Stimulated activated naive CD8-positive, alpha-beta T cell treated with anti-CD3 and anti-CD28 coated beads, Interleukin-15, amount 100 ng/mL, for 72 hours (primary cell): ENCODE data around the gene DENND2C.
A peak's percentile ranks its signal among the peaks of the same experiment; 100 is the strongest.

ENCODE experiments used
- ATAC-seq: fragments of 150-1000 bp; cut with Tn5 transposase; 2 replicates; pipeline ENCODE4 v1.10.0; 2021; ENCODE audit warnings: mild to moderate bottlenecking, moderate library complexity
- DNase-seq, 2 donors: peaks; one replicate each; pipeline ENCODE4 v3.0.0; 2021 to 2022
- H3K27ac Mint-ChIP-seq, 2 donors: one replicate each; pipeline ENCODE4 v1.8.0; 2022; ENCODE audit warnings: mild to moderate bottlenecking in 2 of 2, mixed read lengths in 2 of 2, moderate library complexity in 2 of 2
- H3K27me3 Mint-ChIP-seq: one replicate; pipeline ENCODE4 v1.8.0; 2022; ENCODE audit warnings: mixed read lengths
- H3K4me1 Mint-ChIP-seq: one replicate; pipeline ENCODE4 v1.8.0; 2022; ENCODE audit warnings: mild to moderate bottlenecking, mixed read lengths
- H3K4me3 Mint-ChIP-seq, 2 donors: one replicate each; pipeline ENCODE4 v1.8.0; 2022; ENCODE audit warnings: mild to moderate bottlenecking in 2 of 2, mixed read lengths in 2 of 2, moderate library complexity in 1 of 2
- H3K9me3 Mint-ChIP-seq, 2 donors: one replicate each; pipeline ENCODE4 v1.8.0; 2022; ENCODE audit warnings: mixed read lengths in 2 of 2

Gene DENND2C

DNA sequence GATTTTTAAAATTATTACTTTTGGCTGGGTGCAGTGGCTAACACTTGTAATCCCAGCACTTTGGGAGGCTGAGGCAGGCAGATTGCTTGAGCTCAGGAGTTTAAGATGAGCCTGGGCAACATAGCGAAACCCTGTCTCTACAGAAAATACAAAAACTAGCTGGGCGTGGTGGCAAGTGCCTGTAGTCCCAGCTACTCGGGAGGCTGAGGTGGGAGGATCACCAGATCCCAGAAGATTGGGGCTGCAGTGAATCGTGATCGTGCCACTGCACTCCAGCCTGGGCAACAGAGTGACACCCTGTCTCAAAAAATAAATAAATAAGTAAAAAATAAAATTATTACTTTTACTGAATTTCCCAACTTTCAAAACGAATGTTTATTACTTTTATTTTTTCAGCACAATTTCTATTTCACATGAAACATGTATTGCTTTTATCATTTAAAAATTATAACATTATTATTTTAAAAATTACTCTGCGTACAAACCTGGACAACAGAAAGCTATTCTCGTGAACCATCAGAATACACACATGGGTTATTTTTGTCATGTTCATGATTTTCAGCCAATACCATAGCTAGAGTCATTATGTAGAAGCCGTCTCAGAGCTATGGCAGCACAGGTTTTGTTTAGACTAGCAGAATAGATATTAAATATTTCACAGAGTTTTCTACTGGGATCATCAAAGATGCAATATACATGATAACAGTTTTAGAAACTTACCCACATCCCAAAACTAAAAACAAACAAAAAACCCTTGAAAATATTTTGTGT, 24.9 kb upstream of the DENND2C start:
- Mint-ChIP-seq H3K9me3 (no peaks in the 10 kb centered on the region), H3K27ac (peak overlapping the region in 1 of 2 donors; percentile 40), H3K4me1 (no peaks in the 10 kb centered on the region), H3K4me3 (no peak overlapping the region), H3K27me3 (no peaks in the 10 kb centered on the region)
- DNase-seq: no peak
- no peak for ATAC-seq

DNA sequence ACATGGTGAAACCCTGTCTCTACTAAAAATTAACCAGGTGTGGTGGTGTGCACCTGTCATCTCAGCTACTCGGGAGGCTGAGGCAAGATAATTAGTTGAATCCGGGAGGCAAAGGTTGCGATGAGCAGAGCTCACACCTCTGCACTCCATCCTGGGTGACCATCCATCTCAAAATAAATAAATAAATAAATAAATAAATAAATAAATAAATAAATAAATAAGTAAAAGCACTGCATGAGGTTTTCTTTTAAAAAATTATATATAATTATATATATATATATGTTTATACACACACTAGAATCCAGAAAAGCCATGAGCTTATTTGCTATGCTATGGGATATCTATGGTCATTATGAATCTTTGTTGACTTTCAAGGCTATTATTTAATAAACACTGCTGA, 23.1 kb upstream of the DENND2C start:
- ATAC-seq (no peak), DNase-seq (no peak)
- no peaks in the 10 kb centered on the region for H3K4me1 Mint-ChIP-seq
- no peaks in the 10 kb centered on the region for H3K9me3 Mint-ChIP-seq
- H3K27ac Mint-ChIP-seq: no peak overlapping the region
- no peak overlapping the region for H3K4me3 Mint-ChIP-seq
- no peaks in the 10 kb centered on the region for H3K27me3 Mint-ChIP-seq

DNA sequence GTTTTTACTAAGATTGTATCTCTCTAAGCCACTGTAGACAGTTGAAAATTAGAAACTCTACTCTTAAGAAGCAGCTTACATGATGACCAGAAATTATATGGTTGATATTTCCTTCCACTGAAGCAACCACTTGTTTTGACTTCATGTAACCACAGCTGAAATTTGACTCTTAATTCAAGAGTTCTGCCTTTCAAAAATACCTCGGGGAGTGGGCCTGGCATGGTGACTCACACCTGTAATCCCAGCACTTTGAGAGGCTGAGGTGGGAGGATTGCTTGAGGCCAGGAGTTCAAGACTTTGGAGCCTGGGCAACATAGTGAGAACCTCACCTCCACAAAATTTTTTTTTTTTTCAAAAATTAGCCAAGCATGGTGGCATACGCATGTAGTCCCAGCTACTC, 21.2 kb upstream of the DENND2C start:
- H3K4me1 Mint-ChIP-seq: no peaks in the 10 kb centered on the region
- ATAC-seq (no peak), DNase-seq (no peak)
- peaks cover 18% of the 10 kb centered on the region for H3K27me3 Mint-ChIP-seq
- peak overlapping the region in 1 of 2 donors; percentile 21 for H3K27ac Mint-ChIP-seq
- H3K9me3 Mint-ChIP-seq: no peaks in the 10 kb centered on the region
- H3K4me3 Mint-ChIP-seq: no peak overlapping the region

DNA sequence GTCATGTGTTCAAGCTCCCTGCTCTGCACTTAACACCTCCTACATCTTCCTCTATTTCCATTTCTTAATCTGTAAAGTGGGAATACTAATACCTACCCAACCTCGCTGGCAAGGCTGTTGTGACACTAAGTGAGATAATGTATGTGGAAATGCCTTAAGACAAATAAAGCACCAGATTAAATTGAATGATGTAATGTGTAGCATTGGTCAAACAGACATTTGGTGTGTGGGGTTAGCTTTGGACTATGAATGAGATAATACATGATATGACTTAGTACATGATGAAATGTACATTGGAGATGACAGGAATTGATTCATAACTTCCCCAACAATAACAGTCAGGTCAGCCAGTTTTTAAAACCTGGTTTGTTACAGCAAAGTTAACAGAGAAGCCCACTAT, 20.3 kb upstream of the DENND2C start:
- no peak for DNase-seq
- no peaks in the 10 kb centered on the region for H3K4me1 Mint-ChIP-seq
- peaks cover 28% of the 10 kb centered on the region for H3K27me3 Mint-ChIP-seq
- ATAC-seq: no peak
- H3K9me3 Mint-ChIP-seq: no peaks in the 10 kb centered on the region
- H3K4me3 Mint-ChIP-seq: no peak overlapping the region
- no peak overlapping the region for H3K27ac Mint-ChIP-seq

DNA sequence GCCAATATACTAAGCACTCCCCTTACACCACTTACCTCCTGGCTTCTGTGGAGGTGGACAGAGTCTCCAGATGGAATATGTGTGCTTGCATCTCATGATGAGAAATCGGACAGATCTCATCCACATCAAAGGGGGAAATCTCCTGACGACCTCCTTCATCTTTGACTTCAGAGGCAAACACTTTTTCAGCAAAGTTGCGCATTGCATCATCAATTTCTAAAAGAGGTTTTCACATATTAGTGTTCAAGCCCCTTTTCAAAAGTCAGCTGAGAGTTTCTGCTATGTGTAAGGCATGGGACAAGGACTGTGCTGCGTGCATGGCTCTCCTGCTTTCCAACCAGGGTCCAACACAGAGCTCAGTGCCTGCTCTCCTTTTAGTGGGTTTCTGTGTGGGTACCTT, 18.7 kb upstream of the DENND2C start:
- Mint-ChIP-seq H3K9me3 (no peaks in the 10 kb centered on the region), H3K4me1 (no peaks in the 10 kb centered on the region), H3K27me3 (peaks cover 34% of the 10 kb centered on the region), H3K27ac (no peak overlapping the region), H3K4me3 (no peak overlapping the region)
- ATAC-seq (no peak), DNase-seq (no peak)

DNA sequence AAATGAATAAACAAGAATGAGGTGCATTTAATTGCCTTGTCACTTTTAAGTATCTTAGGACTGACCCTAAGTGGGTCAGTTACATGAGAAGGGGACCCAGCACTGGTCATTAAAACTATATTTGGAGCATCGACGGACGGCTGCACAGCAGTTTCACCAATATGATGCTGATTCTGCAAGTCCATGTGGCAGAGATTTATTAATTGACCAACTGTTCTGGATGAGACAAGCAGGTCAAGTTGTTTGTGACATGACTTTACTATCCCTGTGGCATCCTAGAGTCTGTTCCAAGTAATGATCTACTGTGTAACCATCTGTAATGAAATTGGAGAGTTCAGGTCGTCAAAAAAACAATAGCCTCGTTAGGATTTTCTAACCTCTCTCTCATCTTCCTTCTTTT, 16.0 kb upstream of the DENND2C start:
- Mint-ChIP-seq H3K27ac (no peak overlapping the region), H3K4me1 (no peaks in the 10 kb centered on the region), H3K9me3 (no peaks in the 10 kb centered on the region), H3K27me3 (peaks cover 47% of the 10 kb centered on the region), H3K4me3 (no peak overlapping the region)
- no peak for ATAC-seq
- no peak for DNase-seq

DNA sequence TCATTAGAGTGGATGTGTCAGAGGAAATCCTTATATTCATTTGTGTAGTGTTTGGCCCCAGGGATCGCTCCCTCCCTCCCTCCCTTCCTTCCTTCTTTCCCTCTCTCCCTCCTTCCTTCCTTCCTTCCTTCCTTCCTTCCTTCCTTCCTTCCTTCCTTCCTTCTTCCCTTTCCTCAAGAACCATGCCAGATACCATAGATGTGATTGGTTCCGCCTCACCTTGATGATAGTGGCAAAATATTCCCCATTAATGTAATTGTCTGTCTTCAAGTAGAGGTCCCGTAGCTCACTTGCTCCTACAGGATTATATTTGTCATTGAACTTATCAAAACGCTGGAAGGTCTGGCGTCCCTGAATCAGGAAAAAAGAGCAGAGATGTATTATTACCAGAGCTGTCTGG, 7.8 kb upstream of the DENND2C start:
- no peak for DNase-seq
- no peaks in the 10 kb centered on the region for H3K9me3 Mint-ChIP-seq
- no peaks in the 10 kb centered on the region for H3K4me1 Mint-ChIP-seq
- ATAC-seq: no peak
- H3K27me3 Mint-ChIP-seq: peaks cover 38% of the 10 kb centered on the region
- H3K27ac Mint-ChIP-seq: no peak overlapping the region
- no peak overlapping the region for H3K4me3 Mint-ChIP-seq

DNA sequence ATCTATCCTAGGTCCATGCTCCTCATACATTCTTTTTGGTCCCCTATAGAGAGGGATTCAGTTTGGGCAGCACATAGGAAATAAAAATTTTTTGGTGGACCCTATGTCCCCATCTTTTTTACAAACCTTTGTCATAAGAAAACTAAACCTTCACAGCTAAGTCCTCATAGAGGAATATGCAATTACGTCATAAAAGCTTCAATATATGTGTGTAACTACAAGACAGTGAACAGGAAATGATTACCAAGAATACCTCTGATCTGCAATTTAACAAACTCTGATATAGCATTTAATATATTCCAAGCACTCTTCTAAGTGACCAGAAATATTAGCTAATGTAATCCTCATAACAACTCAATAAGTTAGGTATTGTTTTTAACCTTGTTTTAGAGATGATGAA, 6.3 kb upstream of the DENND2C start:
- H3K27ac Mint-ChIP-seq: no peak overlapping the region
- peaks cover 33% of the 10 kb centered on the region for H3K27me3 Mint-ChIP-seq
- no peaks in the 10 kb centered on the region for H3K9me3 Mint-ChIP-seq
- no peak overlapping the region for H3K4me3 Mint-ChIP-seq
- DNase-seq (no peak), ATAC-seq (no peak)
- no peaks in the 10 kb centered on the region for H3K4me1 Mint-ChIP-seq

DNA sequence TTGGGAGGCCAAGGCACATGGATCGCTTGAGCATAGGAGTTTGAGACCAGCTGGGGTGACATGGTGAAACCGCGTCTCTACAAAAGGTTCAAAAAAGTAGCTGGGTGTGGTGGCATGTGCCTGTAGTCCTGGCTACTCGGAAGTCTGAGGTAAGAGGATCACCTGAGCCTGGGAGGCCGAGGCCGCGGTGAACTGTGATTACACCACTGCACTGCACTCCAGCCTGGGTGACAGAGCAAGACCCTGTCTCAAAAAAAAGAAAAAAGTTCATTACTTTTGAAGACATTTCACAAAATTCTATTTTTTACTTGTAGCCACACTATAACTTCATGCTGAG, 2.1 kb upstream of the DENND2C start:
- H3K9me3 Mint-ChIP-seq: no peaks in the 10 kb centered on the region
- DNase-seq (no peak), ATAC-seq (no peak)
- peaks cover 39% of the 10 kb centered on the region for H3K27me3 Mint-ChIP-seq
- no peak overlapping the region for H3K27ac Mint-ChIP-seq
- no peak overlapping the region for H3K4me3 Mint-ChIP-seq
- H3K4me1 Mint-ChIP-seq: peaks cover 9% of the 10 kb centered on the region

DNA sequence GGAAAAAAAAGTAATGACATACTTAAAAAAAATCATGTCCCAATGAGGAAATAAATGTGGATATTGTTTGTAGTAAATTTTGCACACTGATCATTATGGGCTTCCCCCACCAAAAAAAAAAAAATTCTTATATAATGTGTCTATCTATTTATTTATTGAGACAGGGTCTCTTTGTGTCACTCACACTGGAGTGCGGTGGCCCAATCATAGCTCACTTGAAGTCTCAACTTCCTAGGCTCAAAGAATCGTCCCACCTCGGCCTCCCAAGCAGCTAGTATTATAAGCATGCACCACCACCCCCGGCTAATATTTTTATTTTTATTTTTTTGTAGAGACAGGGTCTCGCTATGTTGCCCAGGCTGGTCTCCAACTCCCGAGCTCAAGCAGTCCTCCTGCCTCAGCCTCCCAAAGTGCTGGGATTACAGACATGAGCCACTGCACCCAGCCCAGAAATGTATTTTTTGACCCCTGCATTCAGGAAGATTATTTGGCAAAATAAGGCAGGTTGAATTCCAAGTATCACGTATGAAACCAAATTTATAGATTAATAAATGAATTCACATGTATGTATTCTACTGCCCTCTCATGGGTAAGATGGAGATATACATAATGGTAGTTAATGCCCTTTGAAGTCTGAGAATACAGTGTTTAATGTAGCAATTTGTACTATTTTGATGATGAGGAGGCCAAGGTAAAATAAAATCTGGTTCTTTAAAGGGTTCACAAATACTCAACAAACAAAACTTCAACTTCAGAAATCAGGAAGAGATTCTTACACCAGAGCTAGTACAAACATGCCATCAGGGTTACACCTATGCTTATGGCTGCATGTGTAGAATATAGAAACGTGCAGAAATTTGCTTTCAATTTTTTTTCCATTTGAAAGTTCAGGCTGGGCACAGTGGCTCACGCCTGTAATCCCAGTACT, 1.4 kb upstream of the DENND2C start:
- Mint-ChIP-seq H3K27me3 (peaks cover 39% of the 10 kb centered on the region), H3K9me3 (no peaks in the 10 kb centered on the region), H3K27ac (no peak overlapping the region), H3K4me1 (peaks cover 9% of the 10 kb centered on the region), H3K4me3 (no peak overlapping the region)
- ATAC-seq: no peak
- no peak for DNase-seq

DNA sequence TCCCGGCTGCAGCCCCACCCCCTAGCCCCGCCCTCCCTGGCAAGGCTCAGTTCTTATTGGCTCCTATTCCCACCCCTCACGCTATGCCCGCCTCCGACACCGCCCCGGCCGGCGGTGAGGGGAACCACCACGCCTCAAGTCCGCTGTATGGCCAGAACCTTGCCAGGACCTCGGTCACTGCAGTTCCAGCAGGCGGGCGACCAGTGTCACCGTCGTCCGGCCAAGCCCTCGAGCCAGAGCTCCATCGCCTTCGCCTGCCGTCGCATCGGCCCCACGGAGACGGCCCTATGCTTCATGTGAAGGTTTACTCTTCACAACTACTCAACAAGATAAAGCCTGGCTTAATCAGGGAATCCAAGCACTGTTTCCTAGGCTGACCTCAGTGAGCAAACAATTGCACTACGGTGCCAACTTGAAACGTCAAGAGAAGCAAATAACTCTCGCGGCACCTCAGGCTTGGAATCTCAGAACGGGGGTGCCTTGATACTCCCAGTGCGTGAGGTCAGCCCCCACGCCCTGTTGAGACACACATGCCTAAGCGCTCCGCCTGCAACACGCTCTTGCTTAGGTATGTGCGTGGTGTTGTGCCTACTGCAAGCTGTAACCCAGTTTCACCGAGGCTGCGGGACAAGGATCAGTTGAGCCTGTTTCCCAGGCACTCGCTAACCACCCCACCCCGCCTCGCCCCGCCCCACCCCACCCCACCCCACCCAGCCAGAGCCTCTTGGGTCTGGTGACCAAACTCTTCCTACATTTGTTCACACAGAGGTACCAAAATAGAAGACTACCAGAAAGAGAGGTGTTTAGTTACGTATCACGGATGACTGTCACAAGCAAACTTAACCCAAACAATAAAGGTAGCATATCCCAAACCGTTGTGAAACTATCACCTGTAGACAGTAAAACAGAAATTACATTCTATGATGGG, 498 bp upstream of the DENND2C start:
- H3K4me1 Mint-ChIP-seq: peaks cover 9% of the 10 kb centered on the region
- ATAC-seq: peak; percentile 97
- peak in 1 of 2 donors; percentile 81 for DNase-seq

DNA sequence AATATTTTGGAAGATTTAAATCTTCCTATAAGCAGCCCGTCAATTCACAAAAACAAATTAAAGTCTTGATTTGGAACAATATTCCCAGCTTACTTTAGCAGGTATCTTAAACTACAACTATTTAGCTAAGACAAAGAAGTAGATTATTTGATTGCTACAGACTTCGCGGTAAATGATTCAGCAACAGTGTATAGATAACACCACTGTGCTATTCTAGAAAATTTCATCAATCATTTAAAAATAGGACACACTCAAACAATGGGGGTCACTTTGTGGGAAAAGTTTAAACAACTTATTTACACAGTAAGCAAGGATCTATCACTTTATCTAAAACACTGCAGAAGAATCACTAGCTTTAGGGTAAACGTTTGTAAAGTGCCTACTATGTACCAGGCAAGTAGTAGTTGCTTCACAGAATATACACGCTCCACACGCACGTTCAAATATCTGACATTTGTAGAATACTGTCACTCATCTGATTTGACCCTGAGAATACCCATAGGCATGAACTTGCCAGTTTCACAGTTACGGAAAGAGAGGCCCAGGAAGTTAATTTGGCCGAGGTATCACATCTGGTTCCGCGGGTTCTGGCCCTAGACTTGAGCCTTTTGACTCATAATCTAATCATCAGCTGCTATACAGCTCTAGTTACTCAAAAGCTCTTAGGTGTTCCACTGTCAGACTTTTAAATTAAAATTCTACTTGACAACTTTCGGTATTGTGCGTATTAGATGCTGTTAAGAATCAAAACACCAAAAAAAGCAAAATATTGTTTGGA, 876 bp downstream of the DENND2C start:
- Mint-ChIP-seq H3K27me3 (peaks cover 29% of the 10 kb centered on the region), H3K27ac (peak overlapping the region in 1 of 2 donors; percentile 6), H3K4me3 (peak overlapping the region; percentile 92 to 94), H3K9me3 (no peaks in the 10 kb centered on the region), H3K4me1 (peaks cover 9% of the 10 kb centered on the region)
- ATAC-seq (no peak), DNase-seq (no peak)

More for the DNA sequence above, 498 bp upstream of the DENND2C start:
- H3K9me3 Mint-ChIP-seq: no peaks in the 10 kb centered on the region
- peaks cover 38% of the 10 kb centered on the region for H3K27me3 Mint-ChIP-seq
- H3K4me3 Mint-ChIP-seq: peak overlapping the region; percentile 92 to 94
- peak overlapping the region in 1 of 2 donors; percentile 79 for H3K27ac Mint-ChIP-seq

DNA sequence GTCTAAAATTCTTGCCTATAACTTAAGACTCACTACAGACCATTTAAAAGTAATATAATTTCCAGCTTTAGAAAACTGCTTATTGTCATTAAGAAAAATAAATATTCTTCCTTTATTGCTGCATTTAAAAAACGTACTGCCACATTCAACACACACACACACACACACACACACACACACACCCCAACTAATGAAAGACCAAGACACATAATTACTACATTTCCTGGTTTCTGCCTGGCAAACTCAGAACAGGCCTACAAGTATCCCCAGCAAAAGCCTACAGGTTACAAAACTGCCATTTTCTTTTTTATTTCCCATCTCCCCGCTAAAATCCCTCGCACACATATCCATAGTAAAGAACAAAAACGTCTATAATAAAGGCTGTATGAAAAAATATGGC, 1.5 kb downstream of the DENND2C start:
- no peaks in the 10 kb centered on the region for H3K9me3 Mint-ChIP-seq
- ATAC-seq (no peak), DNase-seq (no peak)
- peaks cover 29% of the 10 kb centered on the region for H3K27me3 Mint-ChIP-seq
- H3K4me1 Mint-ChIP-seq: peaks cover 9% of the 10 kb centered on the region
- no peak overlapping the region for H3K27ac Mint-ChIP-seq
- no peak overlapping the region for H3K4me3 Mint-ChIP-seq

DNA sequence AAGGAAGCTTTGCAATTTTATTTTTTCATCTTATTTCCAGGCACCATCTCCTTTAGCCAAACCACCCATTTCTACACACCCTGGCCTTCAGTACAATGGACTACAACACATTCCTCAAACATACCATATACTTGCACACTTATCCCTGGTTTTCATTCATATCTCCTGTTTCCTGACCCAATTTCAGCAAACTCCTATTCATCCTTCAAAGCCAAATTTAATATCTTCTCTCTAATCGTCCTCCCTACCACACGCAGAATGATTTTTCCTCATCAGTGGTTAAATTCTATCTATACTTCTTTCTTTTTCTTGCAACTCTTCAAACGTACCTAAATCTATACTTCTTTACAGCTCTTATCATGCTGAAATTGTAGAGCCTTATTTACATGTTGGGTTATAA, 2.9 kb downstream of the DENND2C start:
- H3K27ac Mint-ChIP-seq: no peak overlapping the region
- ATAC-seq (no peak), DNase-seq (no peak)
- H3K4me3 Mint-ChIP-seq: no peak overlapping the region
- H3K4me1 Mint-ChIP-seq: peaks cover 9% of the 10 kb centered on the region
- H3K27me3 Mint-ChIP-seq: peaks cover 29% of the 10 kb centered on the region
- H3K9me3 Mint-ChIP-seq: no peaks in the 10 kb centered on the region

DNA sequence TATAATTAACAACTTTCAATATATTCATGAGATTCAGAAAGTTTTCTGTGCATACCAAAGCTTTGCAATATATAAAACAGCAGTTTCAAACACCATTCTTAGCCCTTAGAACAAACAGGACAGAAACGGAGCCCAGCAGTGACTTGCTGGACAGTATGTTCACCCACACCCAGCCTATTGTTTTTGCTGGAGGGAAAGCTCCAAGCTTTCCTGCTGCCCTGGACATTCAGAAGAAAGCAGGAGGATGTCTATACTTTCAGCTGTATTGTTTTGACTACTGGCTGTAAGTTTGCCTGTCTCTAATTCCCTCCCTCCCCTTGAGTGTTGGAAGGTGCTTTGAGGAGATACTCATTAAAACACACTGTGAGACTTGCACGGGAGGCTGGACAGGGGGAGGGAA, 9.6 kb downstream of the DENND2C start:
- Mint-ChIP-seq H3K4me1 (no peaks in the 10 kb centered on the region), H3K4me3 (no peak overlapping the region), H3K27me3 (no peaks in the 10 kb centered on the region), H3K9me3 (no peaks in the 10 kb centered on the region), H3K27ac (no peak overlapping the region)
- no peak for ATAC-seq
- no peak for DNase-seq
